Transverse colon (tissue), 4 donors: ENCODE results near the gene HAL.

Experiments used
- CTCF ChIP-seq, 5 experiments: fragments of 200-600 bp in 3 of 5; fragments of 450-650 bp in 2 of 5; sonication (generic) in 3 of 5; IDR thresholded peaks; 1 replicate in 2 of 5; 2 replicates in 3 of 5; pipeline ENCODE4 v1.5.1; 2016 to 2017; ENCODE audit warnings: antibody characterized with exemption in 5 of 5, inconsistent platforms in 3 of 5, mild to moderate bottlenecking in 2 of 5, moderate library complexity in 1 of 5
- POLR2AphosphoS5 ChIP-seq, 3 donors: sonication (generic); formaldehyde crosslinking; IDR thresholded peaks; one replicate each; pipeline ENCODE4 v1.6.1; 2016; ENCODE audit warnings: antibody characterized with exemption in 3 of 3

GRCh38 chr12:95944108-95944704, 51.9 kb downstream of the HAL start:
- TF ChIP-seq POLR2AphosphoS5 (IDR thresholded peaks at IDR 0.05) = no peak
- no peak for TF ChIP-seq CTCF (IDR thresholded peaks at IDR 0.05)
